Trophoblast cell (in vitro differentiated cells and primary cell): ENCODE results near the gene HAO2.

Experiments used
- DNase-seq, 2 donors: peaks; one replicate each; pipeline ENCODE4 v3.0.0-alpha.2; 2016
- H2AFZ ChIP-seq: 2 replicates; pipeline ENCODE4 v1.6.1; 2013; ENCODE audit warnings: low read length, moderate library complexity, mild to moderate bottlenecking; ENCODE audit not compliant: insufficient read depth, poor library complexity
- H2AK5ac ChIP-seq: 2 replicates; pipeline ENCODE4 v1.6.1; 2013; ENCODE audit warnings: mild to moderate bottlenecking, low read length
- H2BK120ac ChIP-seq: 2 replicates; pipeline ENCODE4 v1.6.1; 2013; ENCODE audit warnings: low read length, mild to moderate bottlenecking, moderate library complexity; ENCODE audit not compliant: insufficient read depth, poor library complexity
- H2BK12ac ChIP-seq: 2 replicates; pipeline ENCODE4 v1.6.1; 2013; ENCODE audit warnings: mild to moderate bottlenecking, low read length, moderate library complexity
- H2BK5ac ChIP-seq: 2 replicates; pipeline ENCODE4 v1.6.1; 2013; ENCODE audit warnings: low read length, low read depth, moderate library complexity, mild to moderate bottlenecking; ENCODE audit not compliant: poor library complexity
- H3K14ac ChIP-seq: 2 replicates; pipeline ENCODE4 v1.6.1; 2013; ENCODE audit warnings: mild to moderate bottlenecking, low read length
- H3K18ac ChIP-seq: 2 replicates; pipeline ENCODE4 v1.6.1; 2013; ENCODE audit warnings: mild to moderate bottlenecking, low read length
- H3K23ac ChIP-seq: 2 replicates; pipeline ENCODE4 v1.6.1; 2013; ENCODE audit warnings: low read length
- H3K27ac ChIP-seq: 2 replicates; pipeline ENCODE4 v1.5.1; 2013; ENCODE audit warnings: low read depth, mild to moderate bottlenecking, inconsistent platforms, low read length, moderate library complexity
- H3K27me3 ChIP-seq: 2 replicates; pipeline ENCODE4 v1.6.1; 2013; ENCODE audit warnings: inconsistent platforms, mild to moderate bottlenecking, low read length, moderate library complexity; ENCODE audit not compliant: insufficient read depth
- H3K36me3 ChIP-seq, 2 experiments: 1 replicate in 1 of 2; 2 replicates in 1 of 2; pipeline ENCODE4 v1.6.1; 2013; ENCODE audit warnings: low read length in 2 of 2, mild to moderate bottlenecking in 2 of 2, moderate library complexity in 1 of 2; ENCODE audit not compliant: insufficient read depth in 2 of 2, control insufficient read depth in 1 of 2
- H3K4ac ChIP-seq: 2 replicates; pipeline ENCODE4 v1.6.1; 2013; ENCODE audit warnings: low read depth, mild to moderate bottlenecking, low read length, moderate library complexity
- H3K4me1 ChIP-seq, 2 experiments: 1 replicate in 1 of 2; 2 replicates in 1 of 2; pipeline ENCODE4 v1.6.1; 2013; ENCODE audit warnings: low read length in 2 of 2, mild to moderate bottlenecking in 2 of 2, moderate library complexity in 1 of 2; ENCODE audit not compliant: insufficient read depth in 2 of 2, control insufficient read depth in 1 of 2
- H3K4me2 ChIP-seq: 2 replicates; pipeline ENCODE4 v1.6.1; 2013; ENCODE audit warnings: inconsistent platforms, mild to moderate bottlenecking, low read length, moderate library complexity
- H3K4me3 ChIP-seq: 2 replicates; pipeline ENCODE4 v1.5.1; 2013; ENCODE audit warnings: mild to moderate bottlenecking, low read depth, low read length, inconsistent platforms
- H3K79me1 ChIP-seq: one replicate; pipeline ENCODE4 v1.6.1; 2013; ENCODE audit warnings: low read length
- H3K79me2 ChIP-seq: 2 replicates; pipeline ENCODE4 v1.6.1; 2013; ENCODE audit warnings: low read length, mild to moderate bottlenecking; ENCODE audit not compliant: control insufficient read depth, insufficient read depth, poor library complexity
- H3K9ac ChIP-seq: 2 replicates; pipeline ENCODE4 v1.6.1; 2013; ENCODE audit warnings: mild to moderate bottlenecking, low read length
- H3K9me3 ChIP-seq: 2 replicates; pipeline ENCODE4 v1.6.1; 2013; ENCODE audit warnings: low read depth, mild to moderate bottlenecking, control low read depth, inconsistent platforms, low read length; ENCODE audit not compliant: insufficient read depth
- H4K12ac ChIP-seq: 2 replicates; pipeline ENCODE4 v1.6.1; 2013; ENCODE audit warnings: low read depth, mild to moderate bottlenecking, low read length, moderate library complexity
- H4K8ac ChIP-seq: 2 replicates; pipeline ENCODE4 v1.6.1; 2013; ENCODE audit warnings: low read depth, mild to moderate bottlenecking, low read length, moderate library complexity
- H4K91ac ChIP-seq: one replicate; pipeline ENCODE4 v1.6.1; 2013; ENCODE audit warnings: low read depth, mild to moderate bottlenecking, low read length, moderate library complexity
- WGBS: extraction: QIAGEN DNeasy Blood & Tissue Kit; methylation state at CpG from one replicate; pipeline ENCODE4 v1.1.7; 2013; ENCODE audit warnings: missing lambda C conversion rate; ENCODE audit not compliant: insufficient read length, insufficient coverage; ENCODE audit errors: extremely low coverage; 5-methylcytosine and 5-hydroxymethylcytosine counted together

The HAO2 gene

DNA sequence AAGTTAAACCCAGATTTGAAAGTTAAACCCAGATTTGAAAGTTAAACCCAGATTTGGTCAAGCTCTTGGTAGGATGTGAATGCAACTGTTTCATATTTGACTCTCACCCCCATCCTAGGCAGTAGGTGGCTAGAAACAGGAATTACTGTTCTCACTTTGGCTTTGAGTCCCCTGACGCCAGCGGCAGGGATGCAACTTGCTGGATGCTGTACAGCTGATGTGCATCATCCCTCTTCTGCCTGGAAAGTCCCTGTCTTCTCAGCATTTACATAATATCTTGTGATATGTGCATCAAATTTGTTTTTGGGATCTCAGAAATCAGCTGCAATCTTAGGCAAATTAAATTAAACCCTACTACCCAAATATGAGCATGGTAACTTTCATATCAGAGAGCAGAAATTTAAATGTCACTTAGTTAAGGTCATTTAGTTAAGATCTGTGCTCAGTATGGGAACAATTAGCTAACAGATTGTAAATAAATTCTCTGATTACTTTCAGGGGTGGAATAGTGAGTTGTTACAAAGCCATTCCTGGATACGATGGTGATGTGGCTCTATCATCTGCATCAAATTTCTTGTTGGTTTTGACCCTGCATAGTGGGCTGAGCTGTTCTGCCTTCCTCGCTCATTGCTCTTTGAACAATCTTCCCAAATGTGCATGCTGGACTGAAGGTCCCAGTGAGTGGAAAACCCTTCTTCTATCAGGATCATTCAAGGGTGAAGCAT is 6.8 kb upstream of the HAO2 start:
- H3K4ac ChIP-seq = no peak overlapping the region
- H3K4me1 ChIP-seq = no peaks in the 10 kb centered on the region
- H4K12ac ChIP-seq = no peak overlapping the region
- no peak overlapping the region for H3K23ac ChIP-seq
- H4K91ac ChIP-seq = no peak overlapping the region
- H3K79me2 ChIP-seq = no peaks in the 10 kb centered on the region
- H3K4me3 ChIP-seq = no peak overlapping the region
- no peak overlapping the region for H2BK12ac ChIP-seq
- H2BK120ac ChIP-seq = no peak overlapping the region
- no peak overlapping the region for H2AFZ ChIP-seq
- H3K27me3 ChIP-seq = no peaks in the 10 kb centered on the region
- no CpG with 5 or more reads among the region's 4 CpGs for WGBS
- no peak overlapping the region for H3K9ac ChIP-seq
- H3K79me1 ChIP-seq = no peaks in the 10 kb centered on the region
- no peak overlapping the region for H2BK5ac ChIP-seq
- no peak overlapping the region for H3K18ac ChIP-seq
- no peak for DNase-seq
- no peak overlapping the region for H3K14ac ChIP-seq
- no peaks in the 10 kb centered on the region for H3K9me3 ChIP-seq
- H3K4me2 ChIP-seq = no peak overlapping the region
- no peak overlapping the region for H2AK5ac ChIP-seq
- no peak overlapping the region for H4K8ac ChIP-seq
- H3K36me3 ChIP-seq = no peaks in the 10 kb centered on the region
- no peak overlapping the region for H3K27ac ChIP-seq

DNA sequence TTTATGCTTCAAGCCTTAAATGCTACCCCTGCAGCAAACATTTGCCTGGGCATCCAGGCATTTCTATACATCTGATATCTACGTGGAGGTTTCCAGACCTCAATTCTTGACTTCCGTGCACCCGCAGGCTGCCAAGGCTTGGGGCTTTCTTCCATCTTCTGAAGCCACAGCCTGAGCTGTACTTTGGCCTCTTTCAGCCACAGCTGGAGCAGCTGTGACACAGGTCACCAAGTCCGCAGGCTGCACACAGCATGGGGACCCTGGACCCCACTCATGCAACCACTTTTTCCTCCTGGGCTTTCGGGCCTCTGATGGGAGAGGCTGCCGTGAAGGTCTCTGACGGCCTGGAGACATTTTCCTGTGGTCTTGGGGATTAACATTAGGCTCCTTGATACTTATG is 5.4 kb upstream of the HAO2 start:
- Histone ChIP-seq H3K4me1 (no peaks in the 10 kb centered on the region), H4K12ac (no peak overlapping the region), H3K9ac (no peak overlapping the region), H4K91ac (no peak overlapping the region), H3K14ac (no peak overlapping the region), H3K36me3 (no peaks in the 10 kb centered on the region), H3K79me2 (no peaks in the 10 kb centered on the region), H3K23ac (no peak overlapping the region), H3K18ac (no peak overlapping the region), H2BK120ac (no peak overlapping the region), H2BK5ac (no peak overlapping the region), H3K4me3 (no peak overlapping the region), H4K8ac (no peak overlapping the region), H3K27me3 (no peaks in the 10 kb centered on the region), H2BK12ac (no peak overlapping the region), H3K9me3 (no peaks in the 10 kb centered on the region), H3K4me2 (no peak overlapping the region), H2AFZ (no peak overlapping the region), H3K4ac (no peak overlapping the region), H2AK5ac (no peak overlapping the region), H3K79me1 (no peaks in the 10 kb centered on the region), H3K27ac (no peak overlapping the region)
- no peak for DNase-seq
- WGBS = no CpG with 5 or more reads among the region's 7 CpGs

DNA sequence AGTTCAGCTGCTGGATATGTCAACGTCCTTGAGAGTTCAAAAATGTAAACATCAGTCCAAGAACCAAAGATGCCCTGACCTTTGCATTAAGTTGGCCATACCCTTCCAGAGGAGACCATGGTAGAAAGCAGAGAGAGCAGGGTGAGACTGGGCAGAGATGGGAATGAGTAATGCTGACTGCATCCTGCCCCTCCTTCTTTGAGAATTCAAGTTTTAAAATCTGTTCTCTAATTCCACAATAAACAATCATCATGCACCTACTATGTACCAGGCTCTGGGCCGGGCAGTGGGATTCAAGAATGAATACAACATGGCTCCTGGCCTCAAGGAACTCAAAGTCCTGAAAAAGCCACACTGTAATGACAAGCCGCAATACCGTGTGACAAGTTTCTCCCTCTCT is 3.9 kb upstream of the HAO2 start:
- Histone ChIP-seq H3K18ac (no peak overlapping the region), H3K23ac (no peak overlapping the region), H3K27me3 (no peaks in the 10 kb centered on the region), H3K79me2 (no peaks in the 10 kb centered on the region), H4K12ac (no peak overlapping the region), H2BK120ac (no peak overlapping the region), H2AFZ (no peak overlapping the region), H3K4me1 (no peaks in the 10 kb centered on the region), H3K4me3 (no peak overlapping the region), H3K9me3 (no peaks in the 10 kb centered on the region), H3K14ac (no peak overlapping the region), H2BK12ac (no peak overlapping the region), H2AK5ac (no peak overlapping the region), H3K79me1 (no peaks in the 10 kb centered on the region), H2BK5ac (no peak overlapping the region), H3K36me3 (no peaks in the 10 kb centered on the region), H3K4me2 (no peak overlapping the region), H3K27ac (no peak overlapping the region), H4K8ac (no peak overlapping the region), H4K91ac (no peak overlapping the region), H3K4ac (no peak overlapping the region), H3K9ac (no peak overlapping the region)
- DNase-seq = no peak
- no CpG with 5 or more reads among the region's 4 CpGs for WGBS

DNA sequence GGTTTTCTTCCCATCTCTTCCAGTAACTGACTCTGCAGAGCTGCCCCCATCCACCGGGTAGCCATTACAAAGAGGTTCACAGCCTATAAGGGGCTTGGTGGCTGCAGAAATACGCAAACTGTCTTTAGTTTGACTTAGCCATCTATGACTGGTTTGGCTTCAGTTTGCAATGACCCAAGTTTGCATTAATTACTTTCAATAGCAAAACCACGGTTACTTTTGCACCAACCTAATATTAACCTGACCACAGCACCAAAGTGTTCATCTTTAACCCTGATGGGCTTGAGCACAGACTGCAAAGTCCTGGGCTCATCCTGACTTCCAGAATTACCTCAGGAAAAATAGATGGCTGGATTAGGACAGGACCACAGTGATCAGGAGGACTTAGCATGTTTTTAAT is 2.2 kb upstream of the HAO2 start:
- no peaks in the 10 kb centered on the region for H3K27me3 ChIP-seq
- no peak overlapping the region for H3K4me2 ChIP-seq
- no peak overlapping the region for H3K14ac ChIP-seq
- no peaks in the 10 kb centered on the region for H3K79me2 ChIP-seq
- no peak overlapping the region for H3K4ac ChIP-seq
- H2BK12ac ChIP-seq = no peak overlapping the region
- no CpG with 5 or more reads among the region's 3 CpGs for WGBS
- no peak overlapping the region for H2AK5ac ChIP-seq
- H3K9ac ChIP-seq = no peak overlapping the region
- H3K4me1 ChIP-seq = no peaks in the 10 kb centered on the region
- no peak overlapping the region for H4K12ac ChIP-seq
- H3K4me3 ChIP-seq = no peak overlapping the region
- H3K23ac ChIP-seq = no peak overlapping the region
- H4K91ac ChIP-seq = no peak overlapping the region
- no peak overlapping the region for H2BK120ac ChIP-seq
- no peak overlapping the region for H3K27ac ChIP-seq
- H3K36me3 ChIP-seq = no peaks in the 10 kb centered on the region
- no peak overlapping the region for H2BK5ac ChIP-seq
- no peaks in the 10 kb centered on the region for H3K79me1 ChIP-seq
- no peak overlapping the region for H3K18ac ChIP-seq
- no peak for DNase-seq
- H2AFZ ChIP-seq = no peak overlapping the region
- H4K8ac ChIP-seq = no peak overlapping the region
- no peaks in the 10 kb centered on the region for H3K9me3 ChIP-seq
